Epithelial cell of proximal tubule (primary cell): ENCODE data around the gene SCFD2. TPM values are rescaled to one million over a fixed set of nuclear protein-coding genes. Genes with fewer than 3 reads are reported as not detected.

Source experiments
- DNase-seq: peaks from one replicate; pipeline ENCODE4 v3.0.0-alpha.2; 2011; ENCODE audit warnings: low read depth
- H3K4me3 ChIP-seq: 2 replicates; pipeline ENCODE4 v1.5.1; 2011; ENCODE audit warnings: low read depth, mild to moderate bottlenecking, low read length
- total RNA-seq: library from RNA; depleted of rRNA; stranded (reverse); fragments of >200 nt; gene quantifications from 2 replicates; pipeline ENCODE4 v1.2.3, GENCODE V29; 2015
- TF ChIP-seq, protein P1 (sequence below): conservative IDR thresholded peaks from 2 replicates; pipeline ENCODE4 v1.5.1; 2012; ENCODE audit warnings: low read depth, mild to moderate bottlenecking, low read length

The SCFD2 gene
- total RNA-seq, 1 donor from 2014 or later = 8.9 TPM

DNA sequence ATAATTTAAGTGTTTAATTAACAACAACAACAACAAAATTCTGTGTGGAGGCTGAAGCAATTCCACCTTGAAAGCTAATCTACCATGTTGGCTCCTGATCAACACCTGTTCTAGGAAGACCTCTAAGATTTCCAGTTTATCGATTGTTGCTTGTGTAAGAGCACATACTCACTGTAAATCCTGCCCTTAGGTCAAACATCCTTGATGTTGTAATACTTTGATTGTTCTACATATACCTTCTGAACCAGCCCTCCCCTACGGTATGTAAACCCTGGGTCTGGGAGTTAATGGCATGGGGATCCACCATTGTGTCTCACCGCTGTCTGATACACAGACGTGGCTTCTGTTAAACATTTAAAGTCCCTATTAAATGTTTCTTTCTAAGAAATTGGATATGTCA lies 430.5 kb downstream of the SCFD2 start:
- DNase-seq = no peak

DNA sequence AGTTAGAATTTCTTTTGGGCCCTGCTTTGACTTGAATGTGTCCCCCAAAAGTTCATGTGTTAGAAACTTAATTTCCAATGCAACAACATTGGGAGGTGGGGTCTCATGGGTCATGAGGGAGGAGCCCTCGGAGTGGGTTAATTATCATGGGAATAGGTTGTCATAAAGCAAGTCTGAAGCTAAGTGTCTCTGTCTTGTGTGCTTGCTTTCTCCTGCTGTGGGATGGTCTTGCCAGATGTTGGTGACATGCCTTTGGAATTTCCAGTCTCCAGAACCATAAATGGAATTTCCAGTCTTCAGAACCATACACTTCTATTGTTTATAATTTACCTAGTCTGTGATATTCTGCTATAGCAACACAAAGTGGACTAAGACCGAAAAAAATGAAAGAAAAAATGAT lies 432.1 kb downstream of the SCFD2 start:
- no peak for DNase-seq
- TF ChIP-seq, protein P1, sequence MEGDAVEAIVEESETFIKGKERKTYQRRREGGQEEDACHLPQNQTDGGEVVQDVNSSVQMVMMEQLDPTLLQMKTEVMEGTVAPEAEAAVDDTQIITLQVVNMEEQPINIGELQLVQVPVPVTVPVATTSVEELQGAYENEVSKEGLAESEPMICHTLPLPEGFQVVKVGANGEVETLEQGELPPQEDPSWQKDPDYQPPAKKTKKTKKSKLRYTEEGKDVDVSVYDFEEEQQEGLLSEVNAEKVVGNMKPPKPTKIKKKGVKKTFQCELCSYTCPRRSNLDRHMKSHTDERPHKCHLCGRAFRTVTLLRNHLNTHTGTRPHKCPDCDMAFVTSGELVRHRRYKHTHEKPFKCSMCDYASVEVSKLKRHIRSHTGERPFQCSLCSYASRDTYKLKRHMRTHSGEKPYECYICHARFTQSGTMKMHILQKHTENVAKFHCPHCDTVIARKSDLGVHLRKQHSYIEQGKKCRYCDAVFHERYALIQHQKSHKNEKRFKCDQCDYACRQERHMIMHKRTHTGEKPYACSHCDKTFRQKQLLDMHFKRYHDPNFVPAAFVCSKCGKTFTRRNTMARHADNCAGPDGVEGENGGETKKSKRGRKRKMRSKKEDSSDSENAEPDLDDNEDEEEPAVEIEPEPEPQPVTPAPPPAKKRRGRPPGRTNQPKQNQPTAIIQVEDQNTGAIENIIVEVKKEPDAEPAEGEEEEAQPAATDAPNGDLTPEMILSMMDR = no peak

More for the DNA sequence above, 430.5 kb downstream of the SCFD2 start:
- TF ChIP-seq, protein P1 = no peak
- no peak overlapping the region for H3K4me3 ChIP-seq

DNA sequence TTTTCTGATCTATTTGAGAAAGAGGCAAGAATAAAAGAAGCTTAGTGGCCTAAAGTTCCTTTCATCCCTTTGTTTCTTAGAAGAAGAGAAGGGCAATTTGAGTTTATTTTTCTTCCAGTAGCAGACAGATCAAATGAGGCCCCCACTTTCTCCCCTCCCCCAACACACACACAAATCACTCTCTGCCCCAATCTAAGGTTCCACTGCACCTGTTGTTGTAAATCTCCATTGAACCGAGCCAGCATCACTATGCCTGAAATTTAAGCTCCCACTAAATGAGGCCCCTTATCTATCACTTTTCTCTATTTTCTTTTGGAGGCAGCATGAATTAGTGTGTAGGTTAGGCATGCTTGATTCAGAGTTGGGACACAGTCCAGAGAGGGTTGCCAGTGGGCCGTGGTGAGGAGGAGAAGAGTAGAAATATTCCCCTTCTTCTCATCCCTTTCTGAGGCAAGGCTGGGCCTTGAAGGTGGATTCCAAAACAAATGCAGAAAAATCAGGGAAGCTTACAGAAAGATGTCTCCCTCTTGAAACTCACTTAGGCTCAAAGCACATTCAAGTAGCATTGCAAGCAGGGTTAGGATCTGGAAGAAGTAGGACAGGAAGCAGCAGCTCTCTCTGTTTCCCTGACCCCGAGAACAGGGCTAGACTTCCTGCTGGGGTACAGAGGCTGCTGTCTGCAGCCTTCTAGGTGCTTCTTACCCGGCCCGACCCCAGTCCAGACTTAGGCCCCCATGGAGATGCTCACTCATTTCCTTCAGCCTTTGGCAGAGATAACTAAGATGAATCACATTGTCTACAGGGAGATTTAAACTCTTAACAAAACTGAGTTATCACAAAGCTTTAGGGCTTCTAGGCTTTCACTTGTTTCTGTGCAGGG lies 433.0 kb downstream of the SCFD2 start:
- TF ChIP-seq, protein P1 = no peak
- no peak for DNase-seq
- no peak overlapping the region for H3K4me3 ChIP-seq

More for the DNA sequence above, 432.1 kb downstream of the SCFD2 start:
- no peak overlapping the region for H3K4me3 ChIP-seq

DNA sequence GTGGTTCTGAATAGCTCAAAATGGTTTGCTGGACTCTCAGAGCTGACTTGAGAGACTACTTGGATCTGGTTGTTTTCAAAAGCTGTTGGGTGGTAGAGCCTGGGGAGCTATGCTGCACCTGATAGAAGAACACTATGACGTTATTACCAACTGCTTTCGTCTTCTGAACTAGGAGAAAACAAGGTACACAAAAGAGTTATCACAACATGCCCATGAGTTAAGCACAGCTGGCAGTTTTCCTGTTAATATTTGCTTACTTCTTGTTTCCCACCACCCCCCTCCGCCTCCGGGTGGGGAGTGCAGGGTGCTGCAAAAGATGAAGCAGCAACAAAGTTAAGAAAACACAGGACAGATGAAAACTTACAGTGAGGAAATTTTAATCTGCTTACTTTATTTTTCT lies 434.6 kb downstream of the SCFD2 start:
- TF ChIP-seq, protein P1 = no peak
- no peak for DNase-seq

DNA sequence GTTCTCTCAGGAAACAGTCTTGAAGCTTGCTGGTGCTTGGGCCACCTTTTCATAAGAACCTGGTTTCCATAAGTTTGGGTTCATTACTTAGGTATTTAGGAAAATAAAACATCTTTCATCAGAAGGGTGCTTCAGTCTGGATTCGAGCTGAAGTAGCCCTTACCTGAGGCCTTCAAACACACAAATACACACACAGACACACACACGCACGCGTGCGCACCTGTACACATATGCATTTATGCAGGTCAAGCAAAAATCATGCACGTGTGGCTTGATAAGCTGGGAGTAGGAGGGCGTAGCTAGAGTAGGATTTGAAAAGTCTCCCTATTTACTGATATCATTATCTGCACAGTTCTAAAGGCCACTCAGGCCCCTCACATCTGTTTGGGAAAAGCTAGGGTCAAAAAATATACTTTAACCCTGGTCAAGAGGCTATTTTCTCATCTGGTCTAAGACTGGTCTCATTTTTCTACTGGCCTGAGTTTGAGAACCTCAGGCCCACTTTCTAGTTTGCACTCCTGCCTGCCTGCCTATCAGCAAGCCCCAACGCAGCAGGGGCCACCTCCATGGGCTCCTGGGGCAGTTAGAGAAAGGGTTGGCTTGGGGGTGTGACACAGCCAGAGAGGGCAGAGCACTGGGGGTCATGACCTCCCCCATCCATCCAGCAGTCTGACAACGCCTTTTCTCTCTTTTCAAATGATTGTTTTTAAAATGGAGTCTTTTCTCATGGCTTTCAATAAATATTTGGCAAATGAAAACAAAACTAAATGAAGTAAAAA lies 439.5 kb downstream of the SCFD2 start:
- TF ChIP-seq, protein P1 = no peak
- no peak overlapping the region for H3K4me3 ChIP-seq
- DNase-seq = no peak

More for the DNA sequence above, 434.6 kb downstream of the SCFD2 start:
- no peak overlapping the region for H3K4me3 ChIP-seq

DNA sequence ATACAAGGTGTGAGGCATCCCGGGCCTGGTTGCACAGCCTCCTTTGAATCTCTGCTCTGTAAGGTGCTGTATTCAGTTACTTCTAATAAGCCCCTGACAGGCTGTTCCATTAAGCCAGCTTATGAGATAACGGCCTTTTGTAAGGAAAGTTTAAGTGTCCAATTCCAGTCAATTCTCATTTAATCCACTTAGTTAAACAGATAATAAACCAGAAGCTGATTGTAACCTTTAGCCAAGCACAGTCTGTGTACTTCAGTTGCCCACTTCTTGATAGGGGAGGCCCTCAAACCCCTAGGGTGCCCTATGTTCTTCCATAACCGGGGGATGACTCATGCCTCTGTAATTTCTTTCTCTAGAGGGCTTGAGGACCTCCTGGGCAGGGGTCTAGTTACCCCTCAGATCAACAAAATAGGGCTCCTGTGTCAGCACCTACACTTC lies 440.3 kb downstream of the SCFD2 start:
- H3K4me3 ChIP-seq = no peak overlapping the region
- no peak for DNase-seq
- TF ChIP-seq, protein P1 = no peak
